Lower leg skin (tissue), 3 donors: ENCODE results near the gene DPH1.

Source experiments
- CTCF ChIP-seq, 3 donors: fragments of 450-650 bp; IDR thresholded peaks; one replicate each; pipeline ENCODE4 v1.5.1; 2016; ENCODE audit warnings: antibody characterized with exemption in 3 of 3, mild to moderate bottlenecking in 3 of 3, moderate library complexity in 2 of 3
- POLR2A ChIP-seq, 2 donors: fragments of 450-650 bp; IDR thresholded peaks; one replicate each; pipeline ENCODE4 v1.6.1; 2016 to 2017; ENCODE audit warnings: antibody characterized with exemption in 2 of 2, mild to moderate bottlenecking in 1 of 2, moderate library complexity in 1 of 2

DNA sequence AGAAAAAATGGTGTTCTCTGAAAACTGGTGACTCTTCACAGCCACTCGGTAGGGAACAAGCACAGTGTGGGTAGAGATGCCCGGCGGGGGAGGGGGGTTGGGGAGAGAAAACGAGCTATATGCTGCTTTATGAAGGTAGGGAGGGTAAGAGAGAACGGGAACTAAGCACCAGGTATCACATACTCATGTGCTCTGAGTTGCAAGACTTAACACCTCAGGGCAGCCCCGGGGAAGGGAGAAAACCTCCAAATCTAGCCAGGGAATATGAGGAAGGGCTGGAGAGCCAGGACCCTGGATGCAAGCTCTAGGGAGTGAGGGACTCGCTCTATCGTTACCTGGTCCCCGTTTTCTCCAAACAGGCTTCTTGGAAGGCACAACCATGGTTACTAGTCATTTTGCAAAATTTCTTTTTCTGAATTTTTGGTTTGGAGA, 60.3 kb downstream of the DPH1 start:
- no peak for TF ChIP-seq CTCF (IDR thresholded peaks at IDR 0.05)
- TF ChIP-seq POLR2A (IDR thresholded peaks at IDR 0.05): no peak
